Articular chondrocyte of knee joint (primary cell): ENCODE results near the gene GPRASP2. TPM values are rescaled to one million over a fixed set of nuclear protein-coding genes. Genes with fewer than 3 reads are reported as not detected.

Experiments used
- small RNA-seq: library from RNA; depleted of rRNA; stranded (forward); fragments of <200 nt; gene quantifications from one replicate; pipeline ENCODE3, GENCODE V24; 2012
- total RNA-seq: library from RNA; depleted of rRNA; stranded (reverse); fragments of >200 nt; gene quantifications from 2 replicates; pipeline ENCODE4 v1.2.3, GENCODE V29; 2012

Gene GPRASP2
- 16.6 and 17.2 TPM in 2 replicates for total RNA-seq

DNA sequence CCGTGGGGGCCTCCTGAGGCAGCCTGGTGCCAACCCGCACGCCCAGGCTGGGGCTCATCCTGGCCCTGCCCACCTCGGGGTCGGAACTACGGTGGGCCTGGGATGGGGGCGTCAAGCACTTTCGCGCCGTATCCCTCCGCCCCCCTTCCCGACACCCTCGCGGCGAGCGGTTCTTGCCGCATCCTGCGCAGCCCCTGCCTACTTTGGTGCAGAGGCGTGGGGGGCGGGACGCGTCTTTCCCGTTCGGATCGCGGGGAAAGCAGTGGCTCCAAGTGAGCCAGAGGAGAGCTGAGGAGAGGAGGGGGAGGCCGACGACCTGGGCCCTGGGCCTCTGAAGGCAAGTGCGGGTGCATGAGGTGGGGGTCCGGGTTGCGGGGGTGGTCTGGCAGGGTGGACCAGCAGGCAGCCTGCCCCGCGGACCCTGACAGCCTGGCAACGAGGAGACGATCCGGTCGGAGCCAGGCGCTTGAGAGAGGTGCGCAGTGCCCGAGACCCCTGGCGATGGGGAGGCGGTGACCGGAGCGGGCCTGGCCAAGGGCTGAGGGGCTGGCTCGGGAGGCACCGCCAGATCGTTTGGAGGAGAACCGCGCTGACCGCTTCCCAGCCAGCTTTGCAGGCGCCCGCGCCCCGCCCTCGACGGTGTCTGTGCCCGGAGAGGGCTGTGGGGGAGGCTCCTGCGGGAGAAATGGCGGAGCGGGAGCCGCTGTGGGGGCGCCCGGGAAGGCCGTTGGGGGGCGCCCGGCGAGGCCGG, at the start of gene GPRASP2:
TSS of gene GPRASP2 (plus strand) at position 233 of the 751 bp plus-strand sequence. CDS start 2,422 bp downstream, outside the sequence.

DNA sequence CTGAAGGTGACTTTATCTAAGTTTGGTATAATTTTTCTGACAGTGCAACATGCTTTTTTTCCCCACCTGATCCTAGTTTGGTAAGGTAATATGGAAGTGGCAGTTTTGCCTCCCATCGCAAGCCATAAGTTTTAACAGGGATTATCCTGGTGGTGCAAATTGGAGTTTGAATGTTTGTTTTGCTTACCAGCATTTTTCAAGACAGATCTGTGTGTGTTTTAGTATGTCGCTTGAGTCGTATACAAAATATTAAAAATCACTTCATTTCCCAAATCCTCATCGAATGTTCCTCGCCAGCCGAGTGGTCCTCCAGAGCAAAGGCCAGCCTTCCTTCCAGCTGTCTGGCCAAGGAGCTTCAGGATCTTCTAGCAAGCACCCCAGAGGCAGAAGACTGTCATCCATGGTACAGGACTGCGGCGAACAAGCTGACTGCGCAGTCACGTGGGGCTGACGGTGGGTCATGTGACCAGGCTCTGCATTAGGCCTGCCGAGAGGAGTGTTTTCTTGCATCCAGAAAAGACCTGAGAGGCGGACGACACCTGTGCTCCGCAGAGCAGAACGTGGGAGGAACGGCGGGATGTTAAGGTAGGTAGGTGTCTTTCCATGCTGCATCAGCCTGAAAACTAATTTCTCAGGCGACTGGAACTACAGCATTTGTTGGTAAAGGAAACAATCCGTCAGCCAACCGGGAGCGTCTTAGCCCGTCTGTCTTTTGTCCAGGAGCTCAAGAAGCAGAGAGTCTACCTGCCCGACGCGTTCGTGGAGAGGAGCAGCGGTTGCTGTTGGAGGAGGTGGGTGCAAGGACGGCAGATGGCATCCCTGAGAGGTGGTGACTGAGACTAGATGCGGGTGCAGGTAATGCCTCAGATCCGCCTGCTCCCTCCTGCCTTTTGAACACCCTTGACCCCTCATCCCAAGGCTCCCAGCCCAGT, 8.3 kb downstream of the GPRASP2 start, which contains the start of gene GPRASP3:
TSS of gene GPRASP3 (plus strand) at position 507 of the 932 bp plus-strand sequence. CDS start 28,253 bp downstream, outside the sequence.

Small RNA genes lying within 50 kb of the gene (small RNA-seq; reads per million reads assigned to genes)
- not detected for gene RNU6-589P

Other genes starting within 250 kb of the GPRASP2 start
- not detected in 2 replicates for gene TCP11X2, start 240.6 kb upstream of the GPRASP2 start, total RNA-seq
- gene TMSB15A, start 195.7 kb upstream of the GPRASP2 start, total RNA-seq = 1.0 and 3.6 TPM in 2 replicates
- 16.4 and 17.1 TPM in 2 replicates for gene ARMCX5, start 112.9 kb upstream of the GPRASP2 start, total RNA-seq
- 5.0 and 5.4 TPM in 2 replicates for gene GPRASP1, start 61.0 kb upstream of the GPRASP2 start, total RNA-seq
- gene GPRASP3, start 8.3 kb downstream of the GPRASP2 start, total RNA-seq = 8.6 and 8.9 TPM in 2 replicates
- 1.5 and 1.6 TPM in 2 replicates for gene RAB40AL, start 224.8 kb downstream of the GPRASP2 start, total RNA-seq